SK-N-SH treated with all-trans-retinoic acid at 6 μM for 48 hours (cell line): ENCODE data around the gene FBXW4.

ENCODE experiments used
- ATAC-seq: fragments of 200-7000 bp; cut with Tn5 transposase; 3 replicates; pipeline ENCODE4 v1.9.1; 2020; ENCODE audit warnings: mild to moderate bottlenecking, moderate library complexity
- ARNTL ChIP-seq: fragments of 450-650 bp; formaldehyde crosslinking; IDR thresholded peaks from 2 replicates; pipeline ENCODE4 v1.5.0; 2020; ENCODE audit warnings: low read depth, mild to moderate bottlenecking, moderate library complexity, borderline replicate concordance
- BACH2 ChIP-seq: fragments of 250-450 bp; sonication (Bioruptor Pico); IDR thresholded peaks from 2 replicates; pipeline ENCODE4 v1.9.0; 2021; ENCODE audit warnings: mild to moderate bottlenecking, borderline replicate concordance
- CREB5 ChIP-seq: fragments of 250-450 bp; sonication (Bioruptor Pico); IDR thresholded peaks from 2 replicates; pipeline ENCODE4 v1.5.1; 2020; ENCODE audit warnings: low read depth, mild to moderate bottlenecking, moderate library complexity
- CSDC2 ChIP-seq: fragments of 250-450 bp; sonication (Bioruptor Pico); IDR thresholded peaks from 2 replicates; pipeline ENCODE4 v1.5.0; 2020; ENCODE audit warnings: mild to moderate bottlenecking, moderate library complexity
- CSRNP3 ChIP-seq: fragments of 250-450 bp; sonication (Bioruptor Pico); IDR thresholded peaks from 2 replicates; pipeline ENCODE4 v1.5.1; 2021; ENCODE audit warnings: mild to moderate bottlenecking, moderate library complexity
- ESRRG ChIP-seq: fragments of 250-450 bp; sonication (Bioruptor Pico); IDR thresholded peaks from 2 replicates; pipeline ENCODE4 v1.6.1; 2021; ENCODE audit warnings: mild to moderate bottlenecking
- GLIS3 ChIP-seq: fragments of 250-450 bp; sonication (Bioruptor Pico); IDR thresholded peaks from 2 replicates; pipeline ENCODE4 v1.5.0; 2020; ENCODE audit warnings: mild to moderate bottlenecking, moderate library complexity
- ISL1 ChIP-seq: fragments of 250-450 bp; sonication (Bioruptor Pico); IDR thresholded peaks from 2 replicates; pipeline ENCODE4 v2.1.2; 2022; ENCODE audit warnings: mild to moderate bottlenecking, moderate library complexity
- OSR1 ChIP-seq: fragments of 250-450 bp; sonication (Bioruptor Pico); IDR thresholded peaks from 2 replicates; pipeline ENCODE4 v1.8.0; 2022; ENCODE audit warnings: moderate library complexity, mild to moderate bottlenecking, inconsistent platforms
- PATZ1 ChIP-seq: fragments of 250-450 bp; sonication (Bioruptor Pico); IDR thresholded peaks from 2 replicates; pipeline ENCODE4 v1.8.0; 2020; ENCODE audit warnings: mild to moderate bottlenecking, moderate library complexity, borderline replicate concordance
- POU6F1 ChIP-seq: fragments of 250-450 bp; sonication (Bioruptor Pico); IDR thresholded peaks from 2 replicates; pipeline ENCODE4 v1.8.0; 2021; ENCODE audit warnings: low read depth, mild to moderate bottlenecking, moderate library complexity, borderline replicate concordance
- PPARA ChIP-seq: fragments of 250-450 bp; sonication (Bioruptor Pico); IDR thresholded peaks from 2 replicates; pipeline ENCODE4 v1.5.0; 2020; ENCODE audit warnings: mild to moderate bottlenecking, borderline replicate concordance
- SNAI2 ChIP-seq: fragments of 250-450 bp; sonication (Bioruptor Pico); IDR thresholded peaks from 2 replicates; pipeline ENCODE4 v1.5.0; 2020; ENCODE audit warnings: mild to moderate bottlenecking, moderate library complexity
- TCF4 ChIP-seq: fragments of 250-450 bp; sonication (Bioruptor Pico); IDR thresholded peaks from 2 replicates; pipeline ENCODE4 v1.8.0; 2021; ENCODE audit warnings: mild to moderate bottlenecking, moderate library complexity, borderline replicate concordance
- TOX ChIP-seq: fragments of 250-450 bp; sonication (Bioruptor Pico); IDR thresholded peaks from 2 replicates; pipeline ENCODE4 v1.8.0; 2021; ENCODE audit warnings: mild to moderate bottlenecking, moderate library complexity, borderline replicate concordance
- ZC3H10 ChIP-seq: fragments of 250-450 bp; sonication (Bioruptor Pico); IDR thresholded peaks from 2 replicates; pipeline ENCODE4 v1.5.1; 2021; ENCODE audit warnings: mild to moderate bottlenecking, moderate library complexity
- ZFP3 ChIP-seq: fragments of 250-450 bp; sonication (Bioruptor Pico); IDR thresholded peaks from 2 replicates; pipeline ENCODE4 v1.5.0; 2020; ENCODE audit warnings: mild to moderate bottlenecking, moderate library complexity
- ZFP30 ChIP-seq: fragments of 450-650 bp; formaldehyde crosslinking; IDR thresholded peaks from 2 replicates; pipeline ENCODE4 v1.5.0; 2022; ENCODE audit warnings: mild to moderate bottlenecking, moderate library complexity
- ZNF565 ChIP-seq: fragments of 450-650 bp; formaldehyde crosslinking; conservative IDR thresholded peaks from 2 replicates; pipeline ENCODE4 v1.5.0; 2020; ENCODE audit warnings: low read depth, mild to moderate bottlenecking, moderate library complexity
- ZNF70 ChIP-seq: fragments of 450-650 bp; formaldehyde crosslinking; IDR thresholded peaks from 2 replicates; pipeline ENCODE4 v1.5.0; 2020; ENCODE audit warnings: mild to moderate bottlenecking, moderate library complexity
- ZNF8 ChIP-seq: fragments of 450-650 bp; formaldehyde crosslinking; IDR thresholded peaks from 2 replicates; pipeline ENCODE4 v1.5.0; 2020; ENCODE audit warnings: mild to moderate bottlenecking, moderate library complexity

The FBXW4 gene

GRCh38 chr10:101732096-101732495 is 37.1 kb upstream of the FBXW4 start (continued):
- TF ChIP-seq OSR1 (CRISPR knock-in tag), result no peak
- no peak for TF ChIP-seq ZC3H10
- TF ChIP-seq ZNF565, result no peak
- TF ChIP-seq PATZ1 (CRISPR knock-in tag), result no peak
- no peak for TF ChIP-seq ZNF70

- no peak for ATAC-seq
- TF ChIP-seq SNAI2 (CRISPR knock-in tag) (no peak), ZFP3 (no peak), ZNF565 (no peak), CSRNP3 (CRISPR knock-in tag) (no peak), OSR1 (CRISPR knock-in tag) (no peak), ZNF8 (CRISPR knock-in tag) (no peak), POU6F1 (no peak), ESRRG (CRISPR knock-in tag) (no peak), GLIS3 (CRISPR knock-in tag) (no peak), BACH2 (CRISPR knock-in tag) (no peak), TCF4 (no peak), ARNTL (CRISPR knock-in tag) (no peak), PATZ1 (CRISPR knock-in tag) (no peak), CSDC2 (CRISPR knock-in tag) (no peak), ZNF70 (no peak)
These were observed 31.1 kb upstream of the FBXW4 start for GRCh38 chr10:101726115-101726387.

GRCh38 chr10:101725296-101726114 is 30.5 kb upstream of the FBXW4 start:
- ATAC-seq, result no peak
- no peak for TF ChIP-seq ZNF565
- TF ChIP-seq ARNTL (CRISPR knock-in tag), result no peak
- TF ChIP-seq CSRNP3 (CRISPR knock-in tag), result no peak
- TF ChIP-seq TOX (CRISPR knock-in tag), result no peak
- no peak for TF ChIP-seq PATZ1 (CRISPR knock-in tag)
- TF ChIP-seq CREB5 (CRISPR knock-in tag), result no peak
- no peak for TF ChIP-seq GLIS3 (CRISPR knock-in tag)
- no peak for TF ChIP-seq ISL1 (CRISPR knock-in tag)
- TF ChIP-seq BACH2 (CRISPR knock-in tag), result no peak
- TF ChIP-seq SNAI2 (CRISPR knock-in tag), result no peak
- TF ChIP-seq PPARA (CRISPR knock-in tag), result no peak
- TF ChIP-seq ZFP30 (CRISPR knock-in tag), result no peak
- TF ChIP-seq TCF4, result no peak
- TF ChIP-seq, all 23 proteins: peak for 0
